ENCODE results near the gene SPINT4.

DNA sequence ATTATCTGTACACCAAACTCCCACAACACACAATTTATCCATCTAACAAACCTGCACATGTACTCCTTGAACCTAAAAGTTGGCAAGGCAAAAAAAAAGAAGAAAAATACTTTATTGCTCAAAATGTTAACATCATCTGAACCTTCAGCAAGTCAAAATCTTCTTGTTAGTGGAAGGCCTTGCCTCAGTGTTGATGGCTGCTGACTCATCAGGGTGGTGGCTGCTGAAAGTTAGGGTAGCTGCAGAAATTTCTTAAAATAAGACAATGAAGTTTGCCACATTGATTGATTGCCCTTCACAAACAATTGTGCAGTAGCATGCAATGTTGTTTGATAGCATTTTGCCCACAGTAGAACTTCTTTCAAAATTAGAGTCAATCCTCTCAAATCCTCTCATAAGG, 49.4 kb upstream of the SPINT4 start:
- TF ChIP-seq EP300 (IDR thresholded peaks at IDR 0.05; ENCODE audit: borderline replicate concordance), result no peak
- TF ChIP-seq FOXM1 (IDR thresholded peaks at IDR 0.05; ENCODE audit: borderline replicate concordance, low read depth), result no peak
- TF ChIP-seq TAF1 (IDR thresholded peaks at IDR 0.05; ENCODE audit: low read depth), result no peak
- TF ChIP-seq TCF12 (IDR thresholded peaks at IDR 0.05; ENCODE audit: low read depth), result no peak
- TF ChIP-seq, protein P1, sequence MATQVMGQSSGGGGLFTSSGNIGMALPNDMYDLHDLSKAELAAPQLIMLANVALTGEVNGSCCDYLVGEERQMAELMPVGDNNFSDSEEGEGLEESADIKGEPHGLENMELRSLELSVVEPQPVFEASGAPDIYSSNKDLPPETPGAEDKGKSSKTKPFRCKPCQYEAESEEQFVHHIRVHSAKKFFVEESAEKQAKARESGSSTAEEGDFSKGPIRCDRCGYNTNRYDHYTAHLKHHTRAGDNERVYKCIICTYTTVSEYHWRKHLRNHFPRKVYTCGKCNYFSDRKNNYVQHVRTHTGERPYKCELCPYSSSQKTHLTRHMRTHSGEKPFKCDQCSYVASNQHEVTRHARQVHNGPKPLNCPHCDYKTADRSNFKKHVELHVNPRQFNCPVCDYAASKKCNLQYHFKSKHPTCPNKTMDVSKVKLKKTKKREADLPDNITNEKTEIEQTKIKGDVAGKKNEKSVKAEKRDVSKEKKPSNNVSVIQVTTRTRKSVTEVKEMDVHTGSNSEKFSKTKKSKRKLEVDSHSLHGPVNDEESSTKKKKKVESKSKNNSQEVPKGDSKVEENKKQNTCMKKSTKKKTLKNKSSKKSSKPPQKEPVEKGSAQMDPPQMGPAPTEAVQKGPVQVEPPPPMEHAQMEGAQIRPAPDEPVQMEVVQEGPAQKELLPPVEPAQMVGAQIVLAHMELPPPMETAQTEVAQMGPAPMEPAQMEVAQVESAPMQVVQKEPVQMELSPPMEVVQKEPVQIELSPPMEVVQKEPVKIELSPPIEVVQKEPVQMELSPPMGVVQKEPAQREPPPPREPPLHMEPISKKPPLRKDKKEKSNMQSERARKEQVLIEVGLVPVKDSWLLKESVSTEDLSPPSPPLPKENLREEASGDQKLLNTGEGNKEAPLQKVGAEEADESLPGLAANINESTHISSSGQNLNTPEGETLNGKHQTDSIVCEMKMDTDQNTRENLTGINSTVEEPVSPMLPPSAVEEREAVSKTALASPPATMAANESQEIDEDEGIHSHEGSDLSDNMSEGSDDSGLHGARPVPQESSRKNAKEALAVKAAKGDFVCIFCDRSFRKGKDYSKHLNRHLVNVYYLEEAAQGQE (IDR thresholded peaks at IDR 0.05; ENCODE audit: low read depth), result no peak
- TF ChIP-seq CEBPB (IDR thresholded peaks at IDR 0.05), result no peak
- TF ChIP-seq TEAD4 (IDR thresholded peaks at IDR 0.05), result no peak
- no peak for TF ChIP-seq CREB1 (IDR thresholded peaks at IDR 0.05; ENCODE audit: low read depth)
- TF ChIP-seq, protein P2, sequence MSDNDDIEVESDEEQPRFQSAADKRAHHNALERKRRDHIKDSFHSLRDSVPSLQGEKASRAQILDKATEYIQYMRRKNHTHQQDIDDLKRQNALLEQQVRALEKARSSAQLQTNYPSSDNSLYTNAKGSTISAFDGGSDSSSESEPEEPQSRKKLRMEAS (IDR thresholded peaks at IDR 0.05), result no peak
- no peak for TF ChIP-seq NFIC (IDR thresholded peaks at IDR 0.05)
- TF ChIP-seq RAD21 (IDR thresholded peaks at IDR 0.05; ENCODE audit: low read depth), result no peak

Measured in Ishikawa (cell line).